SJCRH30 (cell line): ENCODE data around the gene PTPN4. TPM values are rescaled to one million over a fixed set of nuclear protein-coding genes. Genes with fewer than 3 reads are reported as not detected.
A peak's percentile ranks its signal among the peaks of the same experiment; 100 is the strongest.
"Not testable (repeated sequence)": the region's sequence is repeated elsewhere in the genome, so short reads cannot be mapped to it uniquely, and the experiment has no call there.

Source experiments
- DNase-seq, 2 experiments: peaks; one replicate each; pipeline ENCODE4 v3.0.0-alpha.2; 2015 to 2020
- H3K27ac ChIP-seq: fragments of 250-450 bp; sonication (Bioruptor Pico); 2 replicates; pipeline ENCODE4 v1.5.1; 2020; ENCODE audit warnings: mild to moderate bottlenecking, moderate library complexity
- H3K27me3 ChIP-seq: fragments of 250-450 bp; sonication (Bioruptor Pico); 2 replicates; pipeline ENCODE4 v1.5.1; 2020; ENCODE audit warnings: mild to moderate bottlenecking, moderate library complexity
- H3K36me3 ChIP-seq: fragments of 250-450 bp; sonication (Bioruptor Pico); 2 replicates; pipeline ENCODE4 v1.5.1; 2020; ENCODE audit warnings: mild to moderate bottlenecking, moderate library complexity
- H3K4me1 ChIP-seq: fragments of 250-450 bp; sonication (Bioruptor Pico); 2 replicates; pipeline ENCODE4 v1.5.1; 2020; ENCODE audit warnings: mild to moderate bottlenecking, moderate library complexity
- H3K4me3 ChIP-seq: fragments of 250-450 bp; sonication (Bioruptor Pico); 2 replicates; pipeline ENCODE4 v1.5.1; 2020; ENCODE audit warnings: mild to moderate bottlenecking, moderate library complexity
- H3K9me3 ChIP-seq: fragments of 250-450 bp; sonication (Bioruptor Pico); replicated peaks from 2 replicates; pipeline ENCODE4 v1.5.1; 2020; ENCODE audit warnings: mild to moderate bottlenecking, moderate library complexity
- total RNA-seq: library from RNA; depleted of rRNA; stranded (reverse); fragments of >200 nt; shearing (Covaris generic); gene quantifications from 2 replicates; pipeline ENCODE4 v1.2.3, GENCODE V29; 2014

The PTPN4 gene
- total RNA-seq, 1 experiment from 2014 or later = 30.8 TPM

- Histone ChIP-seq H3K27ac (no peak overlapping the region), H3K4me3 (no peak overlapping the region), H3K4me1 (no peaks in the 10 kb centered on the region), H3K27me3 (no peaks in the 10 kb centered on the region), H3K9me3 (no peaks in the 10 kb centered on the region), H3K36me3 (no peaks in the 10 kb centered on the region; the same call in 1 of the 2 replicates)
- DNase-seq = no peak
Measured at GRCh38 chr2:119983108-119983507, 223.4 kb downstream of the PTPN4 start.

- H3K27ac ChIP-seq = no peak overlapping the region
- H3K4me1 ChIP-seq = no peaks in the 10 kb centered on the region
- no peaks in the 10 kb centered on the region for H3K36me3 ChIP-seq
- no peak overlapping the region for H3K4me3 ChIP-seq
- H3K27me3 ChIP-seq = no peaks in the 10 kb centered on the region
- no peak for DNase-seq
- H3K9me3 ChIP-seq = no peaks in the 10 kb centered on the region
Measured at GRCh38 chr2:119996148-119996547, 236.4 kb downstream of the PTPN4 start.

GRCh38 chr2:119996896-119997891 lies 237.5 kb downstream of the PTPN4 start:
- not testable (repeated sequence) for H3K27ac ChIP-seq, DNase-seq, H3K4me3 ChIP-seq, H3K27me3 ChIP-seq, H3K9me3 ChIP-seq, H3K36me3 ChIP-seq, H3K4me1 ChIP-seq

- no peak for DNase-seq
- H3K27me3 ChIP-seq = no peaks in the 10 kb centered on the region
- H3K4me1 ChIP-seq = no peaks in the 10 kb centered on the region
- H3K9me3 ChIP-seq = no peaks in the 10 kb centered on the region
- no peak overlapping the region for H3K4me3 ChIP-seq
- no peak overlapping the region for H3K27ac ChIP-seq
- no peaks in the 10 kb centered on the region for H3K36me3 ChIP-seq
Measured at GRCh38 chr2:120001471-120001870, 241.7 kb downstream of the PTPN4 start.

- DNase-seq = no peak
- H3K27ac ChIP-seq = no peak overlapping the region
- no peaks in the 10 kb centered on the region for H3K4me1 ChIP-seq
- H3K4me3 ChIP-seq = no peak overlapping the region
- no peaks in the 10 kb centered on the region for H3K36me3 ChIP-seq
- H3K9me3 ChIP-seq = no peaks in the 10 kb centered on the region
- H3K27me3 ChIP-seq = no peaks in the 10 kb centered on the region
Measured at GRCh38 chr2:120004254-120004653, 244.5 kb downstream of the PTPN4 start.

- no peaks in the 10 kb centered on the region for H3K36me3 ChIP-seq
- DNase-seq = no peak
- H3K4me1 ChIP-seq = no peaks in the 10 kb centered on the region
- H3K9me3 ChIP-seq = no peaks in the 10 kb centered on the region
- no peaks in the 10 kb centered on the region for H3K27me3 ChIP-seq
- no peak overlapping the region for H3K4me3 ChIP-seq
- H3K27ac ChIP-seq = no peak overlapping the region
Measured at GRCh38 chr2:120005834-120006521, 246.3 kb downstream of the PTPN4 start.

GRCh38 chr2:120007851-120008250 lies 248.1 kb downstream of the PTPN4 start:
- H3K27me3 ChIP-seq = no peaks in the 10 kb centered on the region
- H3K36me3 ChIP-seq = no peaks in the 10 kb centered on the region
- no peak for DNase-seq
- H3K4me1 ChIP-seq = no peaks in the 10 kb centered on the region
- H3K27ac ChIP-seq = no peak overlapping the region
- H3K4me3 ChIP-seq = no peak overlapping the region
- H3K9me3 ChIP-seq = no peaks in the 10 kb centered on the region

GRCh38 chr2:120012363-120012762 lies 252.6 kb downstream of the PTPN4 start:
- Histone ChIP-seq H3K27me3 (no peaks in the 10 kb centered on the region), H3K4me3 (peak overlapping the region; percentile 80), H3K9me3 (no peaks in the 10 kb centered on the region), H3K4me1 (no peaks in the 10 kb centered on the region), H3K27ac (peak overlapping the region; percentile 63), H3K36me3 (no peaks in the 10 kb centered on the region)
- no peak for DNase-seq

GRCh38 chr2:120012771-120013596 lies 253.3 kb downstream of the PTPN4 start, which contains the start of gene EPB41L5:
TSS of gene EPB41L5 (plus strand) at chr2:120013077. CDS start at chr2:120019085, 6,008 bp downstream.
- Histone ChIP-seq H3K27me3 (no peaks in the 10 kb centered on the region), H3K4me1 (no peaks in the 10 kb centered on the region), H3K9me3 (no peaks in the 10 kb centered on the region), H3K27ac (peak within 1 kb of the TSS; percentile 63), H3K36me3 (no peaks in the 10 kb centered on the region), H3K4me3 (peak within 1 kb of the TSS; percentile 80)
- DNase-seq = peak; percentile 92 to 95

- Histone ChIP-seq H3K27me3 (no peaks in the 10 kb centered on the region), H3K4me1 (no peaks in the 10 kb centered on the region), H3K36me3 (no peaks in the 10 kb centered on the region), H3K4me3 (peak overlapping the region; percentile 80), H3K9me3 (no peaks in the 10 kb centered on the region), H3K27ac (peak overlapping the region; percentile 63)
- no peak for DNase-seq
Measured at GRCh38 chr2:120013597-120014223, 254.0 kb downstream of the PTPN4 start.

GRCh38 chr2:120014226-120014980 lies 254.7 kb downstream of the PTPN4 start:
- Histone ChIP-seq H3K27ac (no peak overlapping the region), H3K9me3 (no peaks in the 10 kb centered on the region), H3K4me1 (no peaks in the 10 kb centered on the region), H3K36me3 (no peaks in the 10 kb centered on the region), H3K27me3 (no peaks in the 10 kb centered on the region), H3K4me3 (no peak overlapping the region)
- peak in 1 of 2 experiments; percentile 24 for DNase-seq

GRCh38 chr2:120016800-120017199 lies 257.1 kb downstream of the PTPN4 start:
- Histone ChIP-seq H3K4me1 (no peaks in the 10 kb centered on the region), H3K36me3 (no peaks in the 10 kb centered on the region), H3K4me3 (no peak overlapping the region), H3K27me3 (no peaks in the 10 kb centered on the region), H3K9me3 (no peaks in the 10 kb centered on the region), H3K27ac (no peak overlapping the region)
- no peak for DNase-seq

GRCh38 chr2:120017201-120017600 lies 257.5 kb downstream of the PTPN4 start:
- Histone ChIP-seq H3K36me3 (no peaks in the 10 kb centered on the region), H3K9me3 (no peaks in the 10 kb centered on the region), H3K27me3 (no peaks in the 10 kb centered on the region), H3K4me3 (no peak overlapping the region), H3K4me1 (no peaks in the 10 kb centered on the region), H3K27ac (no peak overlapping the region)
- no peak for DNase-seq
